GM21717 (cell line): ENCODE results near the gene PLA2G4A.

Experiments
- ATAC-seq: cut with Tn5 transposase; IDR thresholded peaks from one replicate; pipeline ENCODE4 v1.9.1; 2021; ENCODE audit warnings: mild to moderate bottlenecking, moderate library complexity; ENCODE audit not compliant: unreplicated experiment

The PLA2G4A gene

DNA sequence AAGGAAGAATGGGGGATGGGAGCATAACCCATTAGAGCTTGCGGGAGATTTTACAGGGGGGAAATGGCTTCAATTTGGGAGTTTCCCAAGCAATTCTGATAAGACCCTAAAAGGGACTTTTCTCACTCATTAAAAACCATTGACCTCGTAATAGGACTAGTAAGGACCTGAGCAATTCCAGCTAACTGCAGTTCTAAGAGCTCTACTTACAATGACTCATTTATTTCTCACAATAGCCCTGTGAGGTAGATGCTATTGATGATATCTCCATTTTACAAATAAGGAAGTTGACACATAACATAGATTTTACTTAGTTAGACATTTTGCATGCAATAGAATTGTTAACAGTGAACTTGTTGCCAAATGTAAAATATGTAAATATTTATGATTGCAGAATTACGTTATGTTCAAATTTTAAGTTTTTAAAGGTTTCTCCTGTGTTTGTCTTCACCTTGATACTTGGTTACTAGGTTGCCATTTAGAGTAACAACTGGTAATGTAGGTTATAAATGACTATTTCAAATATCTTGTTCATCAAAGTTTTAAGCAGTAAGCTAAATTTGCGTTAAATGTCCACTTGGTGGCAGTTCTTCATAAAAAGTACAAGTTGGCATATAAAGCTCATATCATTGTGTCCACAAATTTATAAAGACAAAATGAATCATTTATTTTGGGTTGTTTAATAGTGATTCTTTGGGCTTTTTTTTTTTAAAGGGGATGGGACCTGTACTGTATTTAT, 182.0 kb downstream of the PLA2G4A start:
- no peak for ATAC-seq

DNA sequence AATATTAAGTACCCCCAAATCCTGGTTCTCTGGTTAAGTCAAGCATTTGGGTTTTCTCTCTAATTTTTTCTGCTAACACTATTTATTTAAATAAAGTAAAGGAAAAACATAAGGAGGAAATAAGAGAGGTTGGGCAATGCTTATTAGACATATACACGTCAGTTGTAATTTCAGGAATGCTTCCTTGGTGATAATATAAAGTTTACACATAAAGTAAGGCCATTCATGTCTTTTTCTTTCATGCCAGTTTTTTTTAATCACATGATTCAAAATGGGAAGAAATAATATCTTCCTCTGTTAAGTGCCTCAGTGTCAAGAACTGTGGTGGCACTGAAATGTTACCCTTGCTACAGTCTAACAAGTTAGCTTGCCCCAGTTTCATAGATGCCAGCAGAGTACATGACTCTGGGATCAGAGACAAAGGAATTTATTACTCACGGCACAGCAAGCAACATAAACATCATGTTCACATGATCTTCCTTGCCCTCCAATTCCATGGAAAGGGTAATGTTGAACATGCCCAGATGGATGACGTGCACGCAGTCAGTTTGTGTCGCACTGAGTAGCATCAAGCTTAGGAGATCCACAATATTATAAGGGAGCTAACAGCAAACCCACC, 184.9 kb downstream of the PLA2G4A start:
- no peak for ATAC-seq

DNA sequence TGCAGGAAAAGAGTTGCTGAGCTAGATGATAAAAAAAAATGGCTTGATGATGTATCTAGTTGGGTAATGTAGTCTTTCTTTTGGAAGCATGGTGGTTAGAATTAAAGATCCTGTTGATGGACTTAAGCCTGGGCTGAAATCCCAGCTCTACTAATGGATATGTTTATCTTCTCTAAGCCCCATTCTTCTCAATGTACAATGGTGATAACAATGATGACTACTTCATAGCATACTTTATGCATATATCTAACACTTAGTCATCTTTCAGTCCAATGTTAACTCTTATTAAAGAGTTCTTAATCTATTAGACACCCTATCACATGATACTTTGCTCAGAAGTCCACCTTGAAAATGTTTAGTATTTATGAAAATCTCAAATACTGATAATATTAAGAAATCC, 189.5 kb downstream of the PLA2G4A start:
- no peak for ATAC-seq

DNA sequence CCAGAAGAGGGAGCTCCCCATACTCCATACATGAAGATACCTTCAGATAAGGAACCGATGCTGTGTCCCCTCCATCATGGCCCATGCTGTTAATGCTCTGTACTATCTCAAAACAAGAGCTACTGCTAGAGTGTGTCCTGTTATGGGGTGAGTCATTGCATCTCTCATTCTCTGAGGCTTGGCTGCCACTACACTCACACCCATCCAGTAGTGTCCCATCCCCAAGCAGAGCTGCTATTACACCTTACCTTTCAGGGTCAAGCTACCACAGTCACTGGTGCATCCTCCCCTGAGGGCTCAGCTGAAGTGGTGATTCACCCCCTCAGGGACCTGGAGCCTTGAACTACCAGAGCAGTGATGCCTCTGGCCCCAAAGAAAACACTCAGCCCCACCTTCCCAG, 198.5 kb downstream of the PLA2G4A start:
- ATAC-seq = no peak

DNA sequence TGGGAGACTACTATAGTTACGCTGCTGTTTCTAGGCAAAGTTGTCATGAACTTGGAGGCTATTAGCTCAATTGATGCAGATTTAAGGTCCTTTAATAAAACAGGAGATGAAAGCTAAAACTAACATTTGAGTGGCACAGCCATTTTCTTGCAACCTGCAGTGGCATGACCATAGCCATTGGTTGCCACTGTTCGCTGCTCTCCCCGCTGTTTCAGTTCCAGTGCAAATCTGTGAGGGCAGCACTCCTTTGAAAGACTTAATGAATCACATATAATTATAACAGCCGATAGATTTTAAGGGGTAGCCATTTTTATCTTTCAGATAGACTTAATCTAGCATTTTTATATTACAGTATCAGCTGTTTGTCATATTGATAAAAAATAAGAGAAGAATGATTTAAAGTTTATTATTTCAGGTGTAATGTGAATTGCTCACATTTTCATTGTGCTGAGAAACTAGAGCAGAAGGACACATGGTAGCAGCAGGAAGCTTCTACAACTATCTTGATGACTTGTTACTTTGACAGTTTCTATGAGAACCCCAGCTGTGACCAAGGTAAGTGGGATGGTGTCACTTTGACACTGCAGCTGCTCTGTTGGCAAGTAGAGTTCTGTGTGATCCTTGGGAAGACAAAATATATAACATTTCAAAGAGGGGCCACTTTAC, 203.7 kb downstream of the PLA2G4A start:
- no peak for ATAC-seq

DNA sequence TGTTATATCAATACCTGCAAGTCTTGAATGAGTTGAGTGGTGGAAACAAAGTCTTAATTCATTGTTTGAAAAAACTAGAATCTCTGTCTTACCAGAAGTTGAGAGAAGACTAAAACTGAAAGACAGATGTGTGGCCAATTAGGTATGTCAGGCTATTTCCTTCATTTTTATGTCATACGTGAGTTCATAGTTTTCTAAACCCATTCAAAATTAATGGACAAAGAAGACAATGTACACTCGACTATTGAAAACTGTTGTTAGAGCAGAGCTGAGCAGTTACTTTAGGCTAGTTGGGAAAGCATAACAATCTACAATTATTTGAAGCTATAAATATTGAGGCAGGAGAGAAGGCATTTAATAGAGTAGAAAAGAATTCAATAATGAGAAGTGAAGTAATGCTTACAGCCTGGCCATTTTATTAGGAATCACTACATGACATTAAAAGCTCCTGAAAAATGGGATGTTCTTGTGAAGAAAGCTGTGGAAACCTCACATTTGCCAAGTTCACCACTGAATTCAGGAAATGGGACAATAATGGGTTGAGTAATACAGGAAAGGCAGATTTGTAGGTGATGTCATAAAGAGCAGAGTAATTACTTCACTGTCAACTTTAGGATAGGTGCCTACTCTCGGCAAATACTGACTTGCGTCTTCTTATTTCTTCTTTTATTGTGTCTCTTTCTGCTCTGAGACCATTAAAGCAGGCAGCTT, 204.4 kb downstream of the PLA2G4A start:
- ATAC-seq = no peak

DNA sequence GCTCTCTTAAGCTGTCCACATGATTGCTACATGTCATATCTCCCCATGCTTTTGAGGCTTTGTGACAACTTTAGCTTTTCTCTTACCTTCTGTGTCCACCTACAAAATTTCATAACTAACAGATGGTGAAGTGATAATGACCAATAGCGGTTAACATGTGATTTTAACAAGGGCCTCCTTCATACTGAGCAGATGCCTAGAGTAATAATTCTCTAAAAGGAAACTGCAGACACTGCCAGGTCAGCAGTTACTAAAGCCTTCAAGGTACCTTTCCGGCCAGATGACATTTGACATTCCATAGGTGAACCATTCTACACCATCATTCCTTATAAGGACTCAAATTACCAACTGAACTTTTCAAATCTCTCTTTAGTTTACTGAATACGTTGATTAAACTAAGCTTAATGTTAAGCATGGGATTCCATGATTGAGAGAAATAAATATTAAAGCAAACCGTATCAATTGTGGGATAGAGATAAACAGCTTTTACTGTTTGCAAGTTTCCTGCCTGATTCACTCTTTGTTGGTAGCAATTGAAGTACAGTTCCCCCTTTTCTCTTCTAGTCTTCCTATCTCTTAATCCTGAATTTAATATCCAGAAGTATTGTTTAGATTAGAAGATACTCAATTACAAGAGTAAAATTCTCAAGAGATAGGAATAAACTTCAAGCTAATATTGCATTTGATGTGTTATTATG, 205.1 kb downstream of the PLA2G4A start:
- no peak for ATAC-seq

DNA sequence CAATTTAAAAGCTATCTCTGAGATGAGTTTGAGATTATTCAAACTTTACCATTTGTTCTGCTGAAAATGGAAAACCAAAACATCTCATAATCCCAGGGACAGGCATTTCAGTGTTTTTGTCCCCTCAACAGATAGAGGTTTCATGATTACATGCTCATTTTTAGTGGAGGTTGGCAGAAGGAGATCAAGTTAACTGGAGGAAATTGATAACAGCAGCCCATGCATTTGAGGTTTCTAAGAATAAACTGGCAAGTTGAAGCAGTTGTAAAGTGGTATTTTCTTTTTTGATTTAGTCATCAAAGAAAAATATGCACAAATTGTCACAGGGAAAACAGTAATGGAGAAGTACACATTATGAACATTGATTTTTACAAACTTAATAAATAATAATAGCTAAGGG, 205.8 kb downstream of the PLA2G4A start:
- no peak for ATAC-seq

DNA sequence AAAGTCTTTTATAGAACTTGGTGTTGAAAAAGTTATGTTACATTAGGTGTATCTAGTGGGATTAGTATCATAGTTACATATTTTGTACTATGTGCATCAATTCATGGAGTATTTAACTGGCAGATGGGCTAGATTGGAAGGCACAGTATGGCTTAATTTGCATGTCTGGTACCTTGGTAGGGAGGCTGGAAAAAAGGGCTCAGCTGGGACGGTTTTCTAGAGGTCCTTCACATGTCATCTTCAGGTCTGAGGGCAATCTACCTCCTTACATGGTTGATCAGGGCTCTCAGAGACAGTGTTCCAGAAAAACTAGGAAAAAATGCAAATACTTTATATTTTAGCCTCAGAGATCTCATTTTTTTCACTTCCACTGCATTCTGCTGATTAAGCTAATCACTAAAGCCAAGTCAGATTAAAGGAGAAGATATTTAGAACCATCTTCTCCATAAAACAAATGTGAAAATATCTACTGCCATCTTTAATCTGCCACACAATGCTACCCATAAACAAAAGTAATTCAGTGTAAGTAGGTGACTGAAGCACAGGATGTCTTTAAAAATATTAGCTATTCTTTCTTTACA, 209.3 kb downstream of the PLA2G4A start:
- no peak for ATAC-seq
